ENCODE results near the gene GAS7.
"Not testable (repeated sequence)": the region's sequence is repeated elsewhere in the genome, so short reads cannot be mapped to it uniquely, and the experiment has no call there.

Gene GAS7

DNA sequence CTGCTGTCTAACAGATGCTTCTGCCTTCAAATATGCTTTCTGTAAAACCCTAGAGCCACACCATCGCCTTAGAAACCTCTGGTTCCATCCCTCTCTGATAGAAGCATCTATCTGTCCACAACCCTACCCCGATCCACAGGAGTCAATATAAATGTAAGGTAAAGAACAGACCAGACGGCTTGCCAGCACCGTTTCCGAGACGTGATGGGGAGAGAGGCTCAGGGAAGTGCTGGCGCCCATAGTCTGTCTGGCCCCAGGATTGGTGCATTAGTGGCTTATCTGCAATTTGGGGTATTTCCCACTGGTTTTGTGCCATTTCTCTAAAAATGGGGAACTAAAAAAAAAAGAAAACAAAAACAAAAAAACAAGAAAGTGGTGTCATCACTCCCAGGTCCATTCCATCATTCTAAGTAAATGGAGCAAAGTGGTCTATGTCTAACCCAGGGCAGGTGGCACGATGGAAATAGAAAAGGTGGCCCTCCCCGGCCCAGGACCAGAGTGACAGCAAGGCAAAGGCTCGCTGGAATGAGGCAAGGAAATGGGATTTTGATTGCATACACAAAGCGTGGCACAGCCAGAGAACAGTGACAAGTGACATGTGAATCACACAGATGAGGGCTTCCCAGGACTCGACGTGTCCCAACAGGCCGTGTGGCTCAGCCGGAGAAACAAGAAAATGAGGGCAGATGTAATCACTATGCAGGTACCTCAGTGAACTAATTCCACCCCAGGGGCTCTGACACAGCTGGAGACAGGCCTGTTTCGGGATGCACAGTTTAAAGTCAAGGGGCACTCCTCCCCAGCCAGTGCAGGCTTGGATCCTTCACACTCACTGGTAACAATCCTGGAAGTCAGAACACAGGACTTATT, 125.6 kb downstream of the GAS7 start:
- no peak for DNase-seq (ENCODE audit: low spot score)

- DNase-seq (ENCODE audit: low spot score) = no peak
Observed at GRCh38 chr17:10072086-10072485, 126.3 kb downstream of the GAS7 start.

DNA sequence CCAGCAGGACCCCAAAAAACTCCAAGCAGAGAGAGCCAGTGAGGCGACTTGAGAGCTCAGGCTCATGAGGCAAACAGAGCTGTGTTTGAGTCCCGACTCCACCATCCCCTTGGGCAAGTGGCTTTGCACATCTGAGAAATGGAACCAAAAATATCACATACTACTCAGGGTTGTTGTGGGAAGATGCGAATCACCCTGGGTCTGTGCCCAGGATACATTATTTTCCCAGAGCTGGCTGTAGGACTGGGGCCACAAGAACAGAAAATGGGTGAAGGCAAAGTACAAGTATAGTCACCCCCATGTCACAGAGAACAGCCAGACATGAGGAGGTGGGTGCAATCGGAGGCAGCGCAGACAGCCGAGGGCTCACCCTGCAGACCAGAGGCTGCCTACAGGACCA, 127.3 kb downstream of the GAS7 start:
- no peak for DNase-seq (ENCODE audit: low spot score)

DNA sequence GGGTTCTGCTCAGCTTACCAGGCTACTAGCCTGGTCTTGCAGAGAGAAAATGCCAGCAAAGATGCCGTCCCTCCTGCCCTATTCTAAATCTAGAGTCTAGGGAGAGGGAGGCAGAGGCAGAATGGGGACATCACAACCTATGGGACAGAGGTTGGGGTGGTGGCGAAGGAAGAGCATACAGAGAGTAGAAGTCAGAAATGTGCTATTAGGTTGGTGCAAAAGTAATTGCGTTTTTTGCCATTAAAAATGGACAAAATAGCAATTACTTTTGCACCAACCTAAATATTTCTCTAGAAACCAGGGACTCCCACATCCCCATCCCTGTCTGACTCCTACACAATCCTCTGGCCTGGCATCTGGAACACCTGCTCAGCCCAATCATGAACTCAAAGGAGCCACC, 127.7 kb downstream of the GAS7 start:
- no peak for DNase-seq (ENCODE audit: low spot score)

- DNase-seq (ENCODE audit: low spot score) = no peak
Observed at GRCh38 chr17:10069301-10069700, 129.1 kb downstream of the GAS7 start.

GRCh38 chr17:10067446-10068143, 130.8 kb downstream of the GAS7 start:
- DNase-seq (ENCODE audit: low spot score) = no peak

DNA sequence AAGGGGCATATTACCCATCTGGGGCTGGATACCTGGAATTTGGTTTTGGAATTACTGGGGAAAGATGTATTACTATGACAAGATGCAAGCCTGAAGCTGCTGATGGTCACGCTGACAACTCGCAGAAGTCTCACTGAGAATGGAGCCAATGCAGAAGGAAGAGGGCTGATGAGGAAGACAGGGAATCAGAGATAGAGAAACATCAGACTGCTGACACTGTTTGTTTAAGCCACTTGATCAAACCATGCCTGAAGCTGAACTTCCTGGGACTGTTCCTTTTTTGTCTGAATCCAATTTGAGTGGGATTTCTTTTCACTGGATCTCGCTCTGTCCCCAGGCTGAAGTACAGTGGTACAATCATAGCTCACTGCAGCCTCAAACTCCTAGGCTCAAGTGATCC, 133.9 kb downstream of the GAS7 start:
- DNase-seq (ENCODE audit: low spot score) = no peak

DNA sequence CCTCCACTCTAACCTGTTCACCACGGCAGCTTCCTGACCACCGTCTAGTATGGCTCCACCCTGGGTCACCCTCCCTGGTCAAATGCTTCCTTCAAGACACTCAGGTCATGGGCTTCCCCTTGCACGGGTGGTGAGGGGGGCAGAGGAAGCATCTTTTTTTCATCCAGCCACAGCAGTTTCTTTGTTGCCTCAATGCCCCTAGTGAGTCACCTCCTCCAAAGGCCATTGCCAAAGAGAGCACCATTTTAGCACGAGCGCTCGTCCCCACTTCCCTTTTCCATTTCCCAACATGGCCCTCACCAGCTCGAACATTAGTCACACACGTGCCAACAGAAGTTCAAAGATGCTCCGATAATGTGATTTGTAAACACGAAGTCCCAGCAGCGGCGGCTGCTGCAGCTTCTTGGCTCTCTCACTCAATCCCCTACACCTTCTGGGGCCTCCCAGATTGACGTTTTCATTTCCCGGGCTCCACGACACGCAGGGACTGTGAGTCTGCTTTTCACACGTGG, 134.6 kb downstream of the GAS7 start:
- peak; percentile 49 for DNase-seq (ENCODE audit: low spot score)

DNA sequence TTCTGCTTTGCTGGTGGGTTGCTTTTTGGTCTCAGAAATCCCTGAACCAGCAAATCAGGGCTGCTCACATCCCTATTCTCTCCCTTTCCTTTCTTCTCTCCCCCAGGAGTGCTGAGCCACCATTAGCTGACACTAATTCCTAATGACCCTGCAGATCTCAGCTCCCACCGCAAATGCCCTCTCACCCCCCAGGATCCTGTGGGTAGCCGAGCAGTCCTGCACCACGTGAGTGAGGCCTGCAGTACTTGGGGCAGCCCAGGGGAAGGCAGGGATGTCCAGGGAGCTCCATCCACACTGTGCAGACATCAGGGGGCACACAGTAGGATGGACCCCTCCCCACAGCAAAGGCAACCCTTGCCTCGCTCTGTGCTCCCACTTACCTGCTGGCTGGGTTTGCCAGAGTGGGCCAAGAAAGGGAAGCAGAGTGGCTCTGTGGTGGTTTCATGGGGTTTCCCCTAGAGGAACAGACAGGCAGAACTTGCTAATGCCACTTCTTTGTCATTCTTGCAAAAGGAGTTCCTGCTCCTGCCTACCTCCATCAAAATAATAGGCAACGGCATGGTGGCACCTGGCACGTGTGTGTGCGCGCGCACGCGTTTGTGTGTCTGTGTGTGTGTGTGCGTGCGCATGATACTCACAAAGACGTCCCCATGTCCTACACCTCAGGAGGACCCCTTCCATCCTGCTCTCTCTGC, 135.6 kb downstream of the GAS7 start:
- no peak for DNase-seq (ENCODE audit: low spot score)

- DNase-seq (ENCODE audit: low spot score) = no peak
Observed at GRCh38 chr17:10061111-10061845, 137.1 kb downstream of the GAS7 start.

- DNase-seq (ENCODE audit: low spot score) = no peak
Observed at GRCh38 chr17:10060526-10060925, 137.9 kb downstream of the GAS7 start.

- no peak for DNase-seq (ENCODE audit: low spot score)
Observed at GRCh38 chr17:10059684-10060211, 138.7 kb downstream of the GAS7 start.

DNA sequence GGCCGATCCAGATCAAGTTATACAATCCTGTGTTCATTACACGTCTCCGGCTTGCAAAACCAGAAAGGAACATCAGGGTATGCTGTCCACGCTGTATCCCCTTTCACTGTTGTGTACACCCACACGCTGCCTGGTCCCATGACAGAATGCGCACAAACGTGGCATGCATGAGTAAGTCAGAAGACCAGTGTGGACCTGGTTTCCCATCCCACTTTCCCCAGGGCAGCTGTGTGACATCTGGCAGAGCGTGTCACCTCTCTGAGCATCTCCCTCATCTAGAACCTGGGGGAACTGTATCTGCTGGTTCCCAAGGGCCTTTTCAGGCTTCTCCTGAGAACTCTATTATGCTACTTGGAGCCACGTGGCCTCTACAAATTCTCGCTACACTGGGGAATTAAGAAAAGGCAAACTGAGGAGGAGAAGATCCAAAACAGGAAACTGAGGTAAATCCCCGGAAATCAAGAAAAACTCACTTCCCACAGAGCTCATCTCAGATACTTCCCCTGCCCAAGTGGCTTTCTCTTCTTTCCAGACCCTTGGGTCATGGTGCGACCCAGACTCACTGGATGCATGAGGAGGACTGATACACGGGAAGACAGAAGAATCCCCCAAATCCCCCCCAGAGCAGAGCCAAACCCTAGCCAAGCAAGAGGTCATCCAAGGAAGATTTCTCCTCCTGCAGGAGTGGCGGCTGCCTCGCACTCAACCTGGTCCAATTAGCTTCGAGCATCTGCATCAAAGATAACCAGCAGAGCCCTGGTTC, 139.3 kb downstream of the GAS7 start:
- DNase-seq (ENCODE audit: low spot score) = no peak

DNA sequence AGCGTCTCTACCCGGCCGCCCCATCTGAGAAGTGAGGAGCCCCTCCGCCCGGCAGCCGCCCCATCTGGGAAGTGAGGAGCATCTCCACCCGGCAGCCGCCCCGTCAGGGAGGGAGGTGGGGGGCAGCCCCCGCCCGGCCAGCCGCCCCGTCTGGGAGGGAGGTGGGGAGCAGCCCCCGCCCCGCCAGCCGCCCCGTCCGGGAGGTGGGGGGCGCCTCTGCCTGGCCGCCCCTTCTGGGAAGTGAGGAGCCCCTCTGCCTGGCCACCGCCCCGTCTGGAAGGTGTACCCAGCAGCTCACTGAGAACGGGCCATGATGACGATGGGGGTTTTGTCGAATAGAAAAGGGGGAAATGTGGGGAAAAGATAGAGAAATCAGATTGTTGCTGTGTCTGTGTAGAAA, 140.9 kb downstream of the GAS7 start:
- DNase-seq (ENCODE audit: low spot score) = not testable (repeated sequence)

DNA sequence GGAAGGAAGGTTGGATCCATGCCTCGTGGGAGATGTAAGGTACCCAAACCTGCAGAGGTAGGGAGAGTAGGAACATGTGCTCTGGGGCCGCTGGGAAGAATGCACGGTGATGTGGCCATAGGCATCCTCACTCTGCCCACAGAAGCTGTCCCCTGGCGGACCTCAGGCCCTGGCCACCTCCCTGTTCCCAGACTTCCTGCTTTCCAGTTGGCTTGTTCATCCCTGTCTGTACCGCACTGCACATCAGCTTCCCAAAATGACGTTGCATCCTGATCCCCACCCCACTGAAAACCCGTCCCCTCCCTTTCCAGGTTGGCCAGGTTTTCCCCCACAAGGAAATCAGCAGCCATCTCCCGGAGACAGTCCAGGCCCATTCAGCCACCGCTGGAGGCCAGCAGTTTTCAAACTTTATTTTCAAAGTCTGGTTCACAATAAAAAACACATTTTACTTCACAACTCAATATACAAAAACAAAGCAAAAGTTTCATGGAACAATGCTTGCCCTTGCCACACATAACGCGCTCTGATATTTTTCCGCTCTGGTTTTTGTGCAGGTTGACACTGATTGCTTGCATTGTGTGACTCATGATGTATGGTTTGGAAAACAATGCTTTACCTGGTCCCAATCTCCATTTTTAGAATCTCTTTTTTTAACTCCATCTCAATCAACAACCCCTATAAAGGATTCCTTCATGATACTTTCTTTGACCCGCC, 143.0 kb downstream of the GAS7 start:
- DNase-seq (ENCODE audit: low spot score) = no peak

DNA sequence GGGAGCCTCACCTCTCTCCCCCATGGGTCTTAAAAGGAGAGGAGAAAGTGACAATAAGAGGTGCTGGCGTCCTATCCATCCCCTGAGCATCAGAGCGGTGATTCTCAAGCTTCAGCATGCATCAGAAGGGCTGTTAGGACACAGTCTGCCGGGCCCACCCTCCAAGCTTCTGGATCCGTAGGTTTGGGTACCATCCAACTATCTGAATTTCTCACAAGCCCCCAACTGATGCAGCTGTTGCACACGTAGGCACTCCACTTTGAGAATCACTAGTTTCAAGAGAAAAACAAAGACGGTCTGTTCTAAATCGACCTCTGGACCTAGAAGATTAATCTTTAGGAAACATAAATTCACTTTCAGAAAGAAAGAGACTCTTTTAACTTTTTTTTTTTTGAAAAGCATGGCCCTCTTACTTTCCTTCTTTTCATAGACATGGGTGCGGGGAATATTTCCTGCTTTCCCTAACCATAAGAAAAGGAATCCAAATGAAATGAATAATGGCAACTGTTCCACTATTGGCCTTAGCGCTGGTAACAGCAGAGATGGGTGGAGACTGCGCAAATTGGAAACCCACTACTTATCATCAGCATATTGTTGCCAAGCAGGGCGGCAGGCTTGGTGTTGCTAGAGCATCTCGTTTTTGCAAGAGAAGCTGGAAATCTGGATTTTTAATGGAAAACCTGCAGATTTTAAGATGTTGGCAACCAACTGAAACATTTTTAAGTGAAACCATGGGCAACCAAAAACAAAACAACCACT, 144.4 kb downstream of the GAS7 start:
- peak; percentile 94 for DNase-seq (ENCODE audit: low spot score)

GRCh38 chr17:10052106-10052813, 146.1 kb downstream of the GAS7 start:
- DNase-seq (ENCODE audit: low spot score) = no peak

DNA sequence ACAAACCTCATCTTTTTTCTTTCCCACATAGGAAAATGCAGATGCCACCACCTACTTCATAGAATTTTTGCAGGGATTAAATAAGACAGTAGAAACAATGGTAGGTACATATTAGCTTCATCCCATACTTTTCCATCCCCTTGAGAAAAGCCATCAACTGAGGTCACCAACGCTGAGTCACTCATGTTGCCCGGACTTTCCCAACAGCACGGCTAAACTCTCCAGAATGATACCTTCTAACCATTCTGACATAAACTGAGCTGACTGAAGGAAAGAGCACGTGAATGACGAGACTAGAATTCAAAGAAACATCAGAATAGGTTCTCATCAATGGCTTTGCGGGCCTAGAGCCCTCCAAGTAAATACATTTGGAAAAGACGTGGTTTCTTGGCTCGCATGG, 147.3 kb downstream of the GAS7 start:
- DNase-seq (ENCODE audit: low spot score) = no peak

GRCh38 chr17:10050597-10051101, 147.8 kb downstream of the GAS7 start:
- DNase-seq (ENCODE audit: low spot score) = no peak

Measured in COLO829 (cell line).